Mesenteric fat pad (tissue), 1 donor: ENCODE measurements around the gene PAQR6. TPM values are rescaled to one million over a fixed set of nuclear protein-coding genes. Genes with fewer than 3 reads are reported as not detected.
A peak's percentile ranks its signal among the peaks of the same experiment; 100 is the strongest.

ENCODE experiments used
- DNase-seq: peaks from one replicate; pipeline ENCODE4 v3.0.0-alpha.2; 2020; ENCODE audit warnings: low spot score
- total RNA-seq: library from RNA; stranded (reverse); fragmentation: NEBNext Ultra II Directional; extraction: Animal tissue kit (Norgen Biotek cat#: 25700); gene quantifications from one replicate; pipeline ENCODE4 v1.2.1, GENCODE V29; 2021
- donor health status: DM: yes; HTN: yes; CAD: no.

Gene PAQR6
- total RNA-seq, 1 donor from 2014 or later: 1.4 TPM

- DNase-seq: peak; percentile 12
These were observed 51.4 kb downstream of the PAQR6 start for GRCh38 chr1:156196445-156196844.

- DNase-seq: peak; percentile 1
These were observed 52.0 kb downstream of the PAQR6 start for GRCh38 chr1:156195853-156196252.

GRCh38 chr1:156194300-156194652 is 53.6 kb downstream of the PAQR6 start:
- DNase-seq: no peak

GRCh38 chr1:156193488-156194299 is 54.2 kb downstream of the PAQR6 start, which contains the start of gene SLC25A44:
Gene SLC25A44, plus strand, starts transcription at chr1:156194104. Its CDS starts 5,744 bp downstream, at chr1:156199848.
- peak; percentile 95 for DNase-seq

Other genes with a start within 250 kb of the PAQR6 start
- gene SSR2, start 227.1 kb downstream of the PAQR6 start, total RNA-seq: 179 TPM
- 30.0 TPM for gene UBQLN4, start 194.3 kb downstream of the PAQR6 start, total RNA-seq
- 65.5 TPM for gene LAMTOR2, start 193.3 kb downstream of the PAQR6 start, total RNA-seq
- gene RAB25, start 186.9 kb downstream of the PAQR6 start, total RNA-seq: not detected
- 0.58 TPM for gene MEX3A, start 165.6 kb downstream of the PAQR6 start, total RNA-seq
- gene LMNA, start 133.3 kb downstream of the PAQR6 start, total RNA-seq: 901 TPM
- 31.9 TPM for gene SEMA4A, start 94.5 kb downstream of the PAQR6 start, total RNA-seq
- 34.3 TPM for gene SLC25A44, start 54.0 kb downstream of the PAQR6 start, total RNA-seq
- 46.4 TPM for gene PMF1, start 35.0 kb downstream of the PAQR6 start, total RNA-seq
- gene BGLAP, start 5.9 kb downstream of the PAQR6 start, total RNA-seq: not detected
- gene SMG5, start 34.8 kb upstream of the PAQR6 start, total RNA-seq: 67.2 TPM
- 1.8 TPM for gene TMEM79, start 36.3 kb upstream of the PAQR6 start, total RNA-seq
- 78.3 TPM for gene GLMP, start 47.6 kb upstream of the PAQR6 start, total RNA-seq
- gene VHLL, start 51.3 kb upstream of the PAQR6 start, total RNA-seq: not detected
- gene CCT3, start 90.2 kb upstream of the PAQR6 start, total RNA-seq: 163 TPM
- gene TSACC, start 90.5 kb upstream of the PAQR6 start, total RNA-seq: 0.64 TPM
- not detected for gene RHBG, start 121.2 kb upstream of the PAQR6 start, total RNA-seq